ENCODE results near the gene TPPP3. TPM values are rescaled to one million over a fixed set of nuclear protein-coding genes. Genes with fewer than 3 reads are reported as not detected.
"Not testable (repeated sequence)": the region's sequence is repeated elsewhere in the genome, so short reads cannot be mapped to it uniquely, and the experiment has no call there.

The TPPP3 gene
- total RNA-seq, 2 experiments from 2014 or later, result not detected

- Mint-ChIP-seq H3K36me3 (ENCODE audit: low read depth) (no peaks in the 10 kb centered on the region), H3K27me3 (peaks cover 26% of the 10 kb centered on the region), H3K4me3 (peak overlapping the region; percentile 44), H3K27ac (no peak overlapping the region), H3K4me1 (ENCODE audit: low read depth) (peaks cover 5% of the 10 kb centered on the region), H3K9me3 (no peaks in the 10 kb centered on the region)
- ATAC-seq, result no peak
- ChIA-PET POLR2A (interaction anchor here (1.0 to 1.1 kb wide), 2 partner anchors 7 to 139 kb away, joined by 3 read pairs; no protein-coding TSS in a partner anchor), CTCF (interaction anchor here (0.9 to 3.0 kb wide), 6 partner anchors 9 to 70 kb away, joined by 3 to 25 read pairs (median 4); no protein-coding TSS in a partner anchor)
- no peak for DNase-seq
- no peak for TF ChIP-seq CTCF (IDR thresholded peaks at IDR 0.05)
- intact Hi-C loops (cut with micrococcal nuclease), result no loop called here
These were observed 24.2 kb upstream of the TPPP3 start for GRCh38 chr16:67417333-67418061.

DNA sequence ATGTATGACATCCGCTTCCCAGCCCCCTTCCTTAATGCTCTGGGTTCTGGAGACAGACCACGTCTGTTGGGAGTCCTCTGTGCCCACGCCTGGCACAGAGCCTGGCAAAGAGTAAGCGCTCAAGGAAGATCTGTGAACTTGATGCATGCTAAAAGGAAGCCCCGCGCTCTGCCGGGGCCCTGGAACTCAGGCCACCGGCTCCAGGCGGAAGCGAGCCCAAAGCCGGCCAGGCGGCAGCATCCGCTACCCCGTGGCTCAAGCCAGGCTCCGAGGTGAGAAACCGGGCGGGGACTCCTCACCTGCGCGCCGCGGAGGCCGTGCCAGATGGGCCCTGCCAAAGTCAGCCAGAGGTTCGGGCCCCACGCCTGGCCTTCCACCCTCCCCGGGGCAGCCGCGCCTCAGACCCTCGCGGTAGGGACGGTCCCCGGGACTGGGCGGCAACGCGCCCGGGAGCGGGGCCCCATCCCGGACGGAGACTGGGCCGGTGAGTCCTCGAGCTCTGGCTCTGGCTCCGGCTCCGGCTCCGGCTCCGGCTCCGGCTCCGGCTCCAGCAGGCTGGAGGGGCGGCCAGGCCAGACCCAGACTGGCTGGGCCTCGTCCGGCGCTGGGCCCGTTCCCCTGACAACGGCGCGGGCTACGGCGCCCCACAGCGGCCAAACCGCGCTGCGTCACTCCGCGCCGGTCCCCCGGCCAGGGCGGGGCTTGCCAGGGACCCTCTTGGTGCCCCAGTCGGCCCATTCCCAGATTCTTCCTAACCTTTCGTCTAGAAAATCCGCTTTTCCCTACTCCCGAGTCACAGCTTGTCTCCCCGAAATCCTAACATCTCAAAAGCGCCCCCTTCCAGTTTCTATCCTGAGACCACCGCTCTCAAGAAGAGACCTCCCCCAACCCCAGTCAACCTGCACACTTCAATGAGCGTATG, 22.8 kb upstream of the TPPP3 start, which contains the start of gene ZDHHC1:
Gene ZDHHC1, minus strand, starts transcription at position 606 of the 922 bp plus-strand sequence. CDS start 8,702 bp downstream, outside the sequence.
- intact Hi-C loops (cut with micrococcal nuclease), result no loop called here

GRCh38 chr16:67415421-67415820, 22.1 kb upstream of the TPPP3 start:
- POLR2A ChIA-PET; H3K36me3 Mint-ChIP-seq (ENCODE audit: low read depth); H3K9me3 Mint-ChIP-seq; intact Hi-C loops (cut with micrococcal nuclease); DNase-seq; H3K4me1 Mint-ChIP-seq (ENCODE audit: low read depth); H3K27ac Mint-ChIP-seq; ATAC-seq: not testable (repeated sequence)
- Mint-ChIP-seq H3K27me3 (peaks cover 26% of the 10 kb centered on the region), H3K4me3 (peak overlapping the region; percentile 63)
- CTCF ChIA-PET, result interaction anchor here (1.6 to 4.2 kb wide), 4 partner anchors 13 to 68 kb away, joined by 6 to 22 read pairs (median 8); no protein-coding TSS in a partner anchor

More for the DNA sequence above, 22.8 kb upstream of the TPPP3 start, which contains the start of gene ZDHHC1:
- peak; percentile 48 for TF ChIP-seq CTCF (IDR thresholded peaks at IDR 0.05)
- Mint-ChIP-seq H3K4me1 (ENCODE audit: low read depth) (peaks cover 5% of the 10 kb centered on the region), H3K27ac (no peak within 1 kb of the TSS), H3K9me3 (no peaks in the 10 kb centered on the region), H3K36me3 (ENCODE audit: low read depth) (no peaks in the 10 kb centered on the region), H3K4me3 (peak within 1 kb of the TSS; percentile 65), H3K27me3 (peaks cover 26% of the 10 kb centered on the region)
- ChIA-PET POLR2A (interaction anchor here (0.7 to 1.1 kb wide), 3 partner anchors 9 to 36 kb away, joined by 3 read pairs; no protein-coding TSS in a partner anchor), CTCF (interaction anchor here (0.7 to 3.0 kb wide), 7 partner anchors 11 to 69 kb away, joined by 3 to 25 read pairs (median 4); no protein-coding TSS in a partner anchor)
- DNase-seq, result peak; percentile 57
- ATAC-seq, result peak; percentile 95

GRCh38 chr16:67413978-67414911, 20.9 kb upstream of the TPPP3 start:
- intact Hi-C loops (cut with micrococcal nuclease), result no loop called here
- POLR2A ChIA-PET, result interaction anchor here (1.0 kb wide), 1 partner anchor 12 kb away, joined by 4 read pairs; no protein-coding TSS in a partner anchor
- DNase-seq, result no peak
- Mint-ChIP-seq H3K4me1 (ENCODE audit: low read depth) (peaks cover 5% of the 10 kb centered on the region), H3K4me3 (no peak overlapping the region), H3K36me3 (ENCODE audit: low read depth) (no peaks in the 10 kb centered on the region), H3K27me3 (peaks cover 23% of the 10 kb centered on the region), H3K9me3 (no peaks in the 10 kb centered on the region), H3K27ac (no peak overlapping the region)
- no peak for TF ChIP-seq CTCF (IDR thresholded peaks at IDR 0.05)
- CTCF ChIA-PET, result interaction anchor here (0.5 to 4.2 kb wide), 8 partner anchors 12 to 93 kb away, joined by 3 to 22 read pairs (median 6); partner anchors contain the start of genes KCTD19 and LRRC36
- no peak for ATAC-seq
